M059J (cell line): ENCODE data around the gene ANP32E. TPM values are rescaled to one million over a fixed set of nuclear protein-coding genes. Genes with fewer than 3 reads are reported as not detected.

Source experiments
- DNase-seq: peaks from one replicate; pipeline ENCODE4 v3.0.0-alpha.2; 2012; ENCODE audit warnings: low read depth
- total RNA-seq: library from RNA; depleted of rRNA; stranded (reverse); fragments of >200 nt; shearing (Covaris generic); gene quantifications from 2 replicates; pipeline ENCODE4 v1.2.3, GENCODE V29; 2014; rRNA removed

Gene ANP32E
- total RNA-seq, 1 experiment from 2014 or later = 64.4 TPM

- DNase-seq = no peak
Measured at GRCh38 chr1:150171801-150172200, 64.1 kb downstream of the ANP32E start.

GRCh38 chr1:150168960-150169601 lies 66.8 kb downstream of the ANP32E start:
- peak; percentile 64 for DNase-seq

Other genes starting within 250 kb of the ANP32E start
- 8.2 and 17.1 TPM in 2 replicates for gene OTUD7B, start 225.4 kb downstream of the ANP32E start, total RNA-seq
- gene VPS45, start 168.3 kb downstream of the ANP32E start, total RNA-seq = 57.5 and 78.3 TPM in 2 replicates
- 34.9 and 46.8 TPM in 2 replicates for gene PLEKHO1, start 86.2 kb downstream of the ANP32E start, total RNA-seq
- gene CA14, start 21.7 kb upstream of the ANP32E start, total RNA-seq = not detected in 2 replicates
- gene APH1A, start 32.9 kb upstream of the ANP32E start, total RNA-seq = 153 and 163 TPM in 2 replicates
- 1.0 and 4.3 TPM in 2 replicates for gene C1orf54, start 36.7 kb upstream of the ANP32E start, total RNA-seq
- 11.4 and 22.2 TPM in 2 replicates for gene CIART, start 46.4 kb upstream of the ANP32E start, total RNA-seq
- 42.4 and 49.3 TPM in 2 replicates for gene MRPS21, start 57.7 kb upstream of the ANP32E start, total RNA-seq
- gene PRPF3, start 85.4 kb upstream of the ANP32E start, total RNA-seq = 43.2 and 58.5 TPM in 2 replicates
- gene RPRD2, start 128.0 kb upstream of the ANP32E start, total RNA-seq = 11.9 and 20.3 TPM in 2 replicates